ENCODE measurements around the gene ZIC1. TPM values are rescaled to one million over a fixed set of nuclear protein-coding genes. Genes with fewer than 3 reads are reported as not detected.

ZIC1 gene
- total RNA-seq, 1 donor from 2014 or later, result not detected

- TF ChIP-seq, protein P1, sequence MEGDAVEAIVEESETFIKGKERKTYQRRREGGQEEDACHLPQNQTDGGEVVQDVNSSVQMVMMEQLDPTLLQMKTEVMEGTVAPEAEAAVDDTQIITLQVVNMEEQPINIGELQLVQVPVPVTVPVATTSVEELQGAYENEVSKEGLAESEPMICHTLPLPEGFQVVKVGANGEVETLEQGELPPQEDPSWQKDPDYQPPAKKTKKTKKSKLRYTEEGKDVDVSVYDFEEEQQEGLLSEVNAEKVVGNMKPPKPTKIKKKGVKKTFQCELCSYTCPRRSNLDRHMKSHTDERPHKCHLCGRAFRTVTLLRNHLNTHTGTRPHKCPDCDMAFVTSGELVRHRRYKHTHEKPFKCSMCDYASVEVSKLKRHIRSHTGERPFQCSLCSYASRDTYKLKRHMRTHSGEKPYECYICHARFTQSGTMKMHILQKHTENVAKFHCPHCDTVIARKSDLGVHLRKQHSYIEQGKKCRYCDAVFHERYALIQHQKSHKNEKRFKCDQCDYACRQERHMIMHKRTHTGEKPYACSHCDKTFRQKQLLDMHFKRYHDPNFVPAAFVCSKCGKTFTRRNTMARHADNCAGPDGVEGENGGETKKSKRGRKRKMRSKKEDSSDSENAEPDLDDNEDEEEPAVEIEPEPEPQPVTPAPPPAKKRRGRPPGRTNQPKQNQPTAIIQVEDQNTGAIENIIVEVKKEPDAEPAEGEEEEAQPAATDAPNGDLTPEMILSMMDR (conservative IDR thresholded peaks at IDR 0.05; ENCODE audit: low read depth, low read length), result no peak
- no peak overlapping the region for H3K4me3 ChIP-seq (ENCODE audit: low read depth, low read length)
- DNase-seq (ENCODE audit: low read depth), result no peak
Measured at GRCh38 chr3:147365196-147366115, 43.7 kb upstream of the ZIC1 start.

- DNase-seq (ENCODE audit: low read depth), result no peak
- TF ChIP-seq, protein P1 (conservative IDR thresholded peaks at IDR 0.05; ENCODE audit: low read depth, low read length), result no peak
- no peak overlapping the region for H3K4me3 ChIP-seq (ENCODE audit: low read depth, low read length)
Measured at GRCh38 chr3:147367676-147368075, 41.5 kb upstream of the ZIC1 start.

DNA sequence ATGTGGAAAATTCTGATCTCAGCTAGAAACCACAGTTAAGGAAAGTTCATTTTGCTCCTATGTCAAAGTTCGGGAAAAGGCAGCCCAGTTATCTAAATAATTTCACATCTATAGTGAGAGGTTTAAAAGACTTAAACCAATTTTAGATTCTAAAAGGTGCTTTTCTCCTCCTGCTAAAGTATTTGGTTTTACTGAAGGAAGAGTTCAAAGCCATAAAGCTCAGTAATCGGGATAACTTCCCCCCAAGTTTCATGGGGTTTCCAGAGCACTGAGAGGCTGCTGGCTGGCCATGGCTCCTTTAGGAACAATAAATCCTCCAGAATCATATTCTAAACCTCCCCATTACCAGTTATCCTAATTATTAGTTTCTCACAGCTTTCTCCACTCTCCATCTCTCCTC, 41.0 kb upstream of the ZIC1 start:
- no peak overlapping the region for H3K4me3 ChIP-seq (ENCODE audit: low read depth, low read length)

GRCh38 chr3:147368561-147369221, 40.5 kb upstream of the ZIC1 start:
- no peak for DNase-seq (ENCODE audit: low read depth)
- TF ChIP-seq, protein P1 (conservative IDR thresholded peaks at IDR 0.05; ENCODE audit: low read depth, low read length), result no peak
- no peak overlapping the region for H3K4me3 ChIP-seq (ENCODE audit: low read depth, low read length)

More for the DNA sequence above, 41.0 kb upstream of the ZIC1 start:
- TF ChIP-seq, protein P1 (conservative IDR thresholded peaks at IDR 0.05; ENCODE audit: low read depth, low read length), result no peak
- no peak for DNase-seq (ENCODE audit: low read depth)

GRCh38 chr3:147369231-147369630, 39.9 kb upstream of the ZIC1 start:
- TF ChIP-seq, protein P1 (conservative IDR thresholded peaks at IDR 0.05; ENCODE audit: low read depth, low read length), result no peak
- no peak for DNase-seq (ENCODE audit: low read depth)
- H3K4me3 ChIP-seq (ENCODE audit: low read depth, low read length), result no peak overlapping the region

DNA sequence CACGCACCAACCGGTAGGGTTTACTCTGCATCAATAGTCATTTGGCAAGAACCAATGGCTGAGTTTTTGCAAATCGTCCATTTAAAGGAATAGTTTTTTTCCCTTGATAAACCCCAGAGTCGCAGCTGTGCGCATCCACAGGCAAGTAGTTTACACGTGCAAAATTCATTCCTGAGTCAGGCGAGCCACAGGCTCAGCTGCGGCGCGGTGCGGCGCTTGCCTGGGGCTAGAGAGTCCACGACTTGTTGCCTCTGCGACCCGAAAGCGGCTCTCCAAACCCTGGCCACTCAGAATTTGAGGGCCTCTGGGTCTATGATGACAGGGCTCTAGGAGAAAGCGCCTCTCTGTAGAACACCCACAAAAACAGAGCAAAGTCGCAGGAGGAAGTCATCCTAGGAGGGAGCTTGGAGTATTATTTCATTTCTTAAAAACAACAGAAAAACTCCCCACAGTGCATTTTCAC, 39.5 kb upstream of the ZIC1 start:
- no peak for DNase-seq (ENCODE audit: low read depth)
- H3K4me3 ChIP-seq (ENCODE audit: low read depth, low read length), result no peak overlapping the region
- TF ChIP-seq, protein P1 (conservative IDR thresholded peaks at IDR 0.05; ENCODE audit: low read depth, low read length), result no peak

Data from epithelial cell of proximal tubule (primary cell).